Measurements from ENCODE around the gene DEGS2.

- TF ChIP-seq CTCF (conservative IDR thresholded peaks at IDR 0.05; ENCODE audit: low read depth, low read length) (no peak), EZH2 (IDR thresholded peaks at IDR 0.05; ENCODE audit: borderline replicate concordance, low read depth, low read length, poor library complexity, severe bottlenecking) (no peak)
Measured at GRCh38 chr14:100202712-100203111, 43.3 kb upstream of the DEGS2 start.

Data from A673 (cell line).